Osteocyte (in vitro differentiated cells): Measurements from ENCODE around the gene INSYN2B. TPM values are rescaled to one million over a fixed set of nuclear protein-coding genes. Genes with fewer than 3 reads are reported as not detected.
"Not testable (repeated sequence)": the region's sequence is repeated elsewhere in the genome, so short reads cannot be mapped to it uniquely, and the experiment has no call there.

ENCODE experiments used
- DNase-seq: peaks from one replicate; pipeline ENCODE4 v3.0.0; 2021; ENCODE audit warnings: mixed read lengths; ENCODE audit not compliant: unreplicated experiment; ENCODE audit errors: extremely low spot score
- H3K27ac Mint-ChIP-seq: one replicate; pipeline ENCODE4 v1.8.0; 2021; ENCODE audit warnings: mild to moderate bottlenecking, mixed read lengths; ENCODE audit not compliant: unreplicated experiment
- H3K27me3 Mint-ChIP-seq: one replicate; pipeline ENCODE4 v1.8.0; 2021; ENCODE audit warnings: mixed read lengths; ENCODE audit not compliant: unreplicated experiment
- H3K36me3 Mint-ChIP-seq: one replicate; pipeline ENCODE4 v1.8.0; 2021; ENCODE audit warnings: mixed read lengths; ENCODE audit not compliant: unreplicated experiment
- H3K4me1 Mint-ChIP-seq: one replicate; pipeline ENCODE4 v1.8.0; 2021; ENCODE audit warnings: mixed read lengths; ENCODE audit not compliant: unreplicated experiment
- H3K4me3 Mint-ChIP-seq: one replicate; pipeline ENCODE4 v1.8.0; 2021; ENCODE audit warnings: mild to moderate bottlenecking, moderate library complexity, mixed read lengths; ENCODE audit not compliant: unreplicated experiment
- H3K9me3 Mint-ChIP-seq: one replicate; pipeline ENCODE4 v1.8.0; 2021; ENCODE audit warnings: mixed read lengths; ENCODE audit not compliant: unreplicated experiment
- total RNA-seq: library from RNA; stranded (reverse); gene quantifications from 2 replicates; pipeline ENCODE4 v1.2.1, GENCODE V29; 2021
- TF ChIP-seq, protein P1 (sequence below): fragments of 200-600 bp; sonication (generic); IDR thresholded peaks from 2 replicates; pipeline ENCODE4 v1.5.0; 2021; ENCODE audit warnings: antibody characterized with exemption, mild to moderate bottlenecking, moderate library complexity

INSYN2B gene
- total RNA-seq, 1 donor from 2014 or later, result 2.7 TPM

DNA sequence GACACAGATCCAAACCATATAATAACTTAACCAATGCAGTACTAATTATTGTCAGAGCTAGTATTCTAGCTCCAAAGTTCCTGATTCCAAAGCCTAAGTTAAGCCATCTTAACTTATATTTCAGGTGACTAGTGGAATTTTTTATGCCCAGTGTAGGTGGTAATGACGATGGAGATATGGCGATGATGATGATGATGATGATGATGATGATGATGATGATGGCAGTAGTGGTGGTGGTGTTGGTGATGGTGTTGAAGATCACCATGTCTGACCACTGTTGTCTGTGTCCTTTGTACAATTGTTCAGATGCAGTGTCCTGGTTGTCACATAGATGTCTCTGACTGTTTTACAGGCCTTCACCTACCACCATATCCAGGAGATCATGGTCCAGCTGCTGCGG is 139.9 kb downstream of the INSYN2B start:
- Mint-ChIP-seq H3K4me1 (peaks cover 11% of the 10 kb centered on the region), H3K36me3 (no peaks in the 10 kb centered on the region), H3K9me3 (no peaks in the 10 kb centered on the region), H3K27ac (no peak overlapping the region), H3K4me3 (no peak overlapping the region), H3K27me3 (no peaks in the 10 kb centered on the region)
- TF ChIP-seq, protein P1, sequence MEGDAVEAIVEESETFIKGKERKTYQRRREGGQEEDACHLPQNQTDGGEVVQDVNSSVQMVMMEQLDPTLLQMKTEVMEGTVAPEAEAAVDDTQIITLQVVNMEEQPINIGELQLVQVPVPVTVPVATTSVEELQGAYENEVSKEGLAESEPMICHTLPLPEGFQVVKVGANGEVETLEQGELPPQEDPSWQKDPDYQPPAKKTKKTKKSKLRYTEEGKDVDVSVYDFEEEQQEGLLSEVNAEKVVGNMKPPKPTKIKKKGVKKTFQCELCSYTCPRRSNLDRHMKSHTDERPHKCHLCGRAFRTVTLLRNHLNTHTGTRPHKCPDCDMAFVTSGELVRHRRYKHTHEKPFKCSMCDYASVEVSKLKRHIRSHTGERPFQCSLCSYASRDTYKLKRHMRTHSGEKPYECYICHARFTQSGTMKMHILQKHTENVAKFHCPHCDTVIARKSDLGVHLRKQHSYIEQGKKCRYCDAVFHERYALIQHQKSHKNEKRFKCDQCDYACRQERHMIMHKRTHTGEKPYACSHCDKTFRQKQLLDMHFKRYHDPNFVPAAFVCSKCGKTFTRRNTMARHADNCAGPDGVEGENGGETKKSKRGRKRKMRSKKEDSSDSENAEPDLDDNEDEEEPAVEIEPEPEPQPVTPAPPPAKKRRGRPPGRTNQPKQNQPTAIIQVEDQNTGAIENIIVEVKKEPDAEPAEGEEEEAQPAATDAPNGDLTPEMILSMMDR, result no peak
- no peak for DNase-seq

DNA sequence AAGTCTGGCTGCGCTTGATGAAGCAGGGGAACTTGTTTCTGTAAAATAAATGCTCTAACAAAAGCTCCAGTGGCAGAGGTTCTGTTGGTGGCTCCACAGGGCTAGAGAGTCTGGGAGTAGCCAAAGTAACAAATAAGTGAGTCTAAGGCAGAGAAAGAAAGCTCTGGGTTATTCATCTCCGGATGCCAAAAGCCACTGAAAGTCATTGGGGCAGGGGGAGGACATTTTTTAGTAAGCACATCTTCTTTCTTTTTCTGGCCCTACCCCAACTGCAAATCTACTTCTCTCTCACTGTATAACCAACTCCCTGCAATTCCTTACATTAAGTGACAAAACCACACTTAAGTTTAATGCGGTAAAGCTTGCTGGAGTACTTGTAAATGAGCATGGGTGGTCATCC is 141.6 kb downstream of the INSYN2B start:
- Mint-ChIP-seq H3K9me3 (no peaks in the 10 kb centered on the region), H3K36me3 (no peaks in the 10 kb centered on the region), H3K27ac (no peak overlapping the region), H3K27me3 (no peaks in the 10 kb centered on the region), H3K4me3 (no peak overlapping the region), H3K4me1 (peaks cover 13% of the 10 kb centered on the region)
- no peak for DNase-seq
- TF ChIP-seq, protein P1, result no peak

DNA sequence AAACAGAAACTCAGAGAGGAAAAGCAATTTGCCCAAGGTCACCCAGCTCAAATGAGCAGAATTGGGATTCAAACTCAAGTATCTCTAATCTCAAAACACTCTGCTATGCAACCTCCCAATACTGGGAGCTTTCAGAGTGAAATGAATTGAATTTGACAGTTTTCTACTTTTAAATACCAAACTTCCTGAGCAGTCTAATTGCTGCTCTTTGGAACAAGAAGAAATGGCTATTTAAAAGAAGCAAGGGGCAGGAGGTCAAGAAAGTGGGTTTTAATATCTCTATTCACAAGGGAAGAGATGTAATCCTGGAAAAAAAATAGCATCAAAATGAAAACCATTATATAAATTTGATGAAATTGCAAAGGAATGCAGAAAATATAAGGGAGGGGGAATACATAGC is 142.6 kb downstream of the INSYN2B start:
- no peak for DNase-seq
- Mint-ChIP-seq H3K27ac (peak overlapping the region; percentile 58), H3K4me3 (no peak overlapping the region), H3K9me3 (no peaks in the 10 kb centered on the region), H3K36me3 (no peaks in the 10 kb centered on the region), H3K4me1 (peaks cover 20% of the 10 kb centered on the region), H3K27me3 (no peaks in the 10 kb centered on the region)
- TF ChIP-seq, protein P1, result no peak

DNA sequence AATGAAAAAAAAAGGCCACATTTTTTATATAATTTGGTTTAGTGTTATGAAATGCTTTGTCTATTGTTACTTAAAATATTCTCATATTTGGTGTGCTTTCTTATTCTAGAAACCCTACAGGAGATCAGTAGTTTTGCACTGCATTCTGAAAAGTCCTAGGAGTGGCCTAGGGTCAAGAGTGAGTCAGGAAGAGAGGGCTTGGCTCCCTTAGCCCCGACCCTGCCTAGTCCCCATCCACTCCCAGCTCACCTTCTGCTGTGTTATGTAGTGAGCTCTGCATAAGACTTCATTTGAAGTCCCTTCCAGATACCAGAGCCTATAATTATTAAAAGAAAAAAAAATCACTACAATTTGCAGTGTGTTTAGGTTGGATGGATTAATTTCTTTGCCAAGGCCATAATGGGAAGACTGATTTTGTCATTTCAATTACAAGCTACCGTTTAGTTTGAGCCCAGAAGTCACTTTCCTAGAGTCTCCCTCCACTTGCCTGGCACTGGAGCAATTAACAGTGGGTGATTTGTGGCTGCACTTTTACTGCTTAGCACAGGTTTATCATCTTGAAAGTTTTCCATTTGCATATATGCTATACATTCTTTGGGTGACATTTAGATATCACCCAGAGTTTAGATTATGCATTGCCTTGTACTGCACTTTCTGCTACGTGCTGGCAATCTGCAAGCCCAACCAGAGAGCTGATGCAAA is 143.3 kb downstream of the INSYN2B start:
- Mint-ChIP-seq H3K9me3 (no peaks in the 10 kb centered on the region), H3K27ac (no peak overlapping the region), H3K36me3 (no peaks in the 10 kb centered on the region), H3K4me3 (no peak overlapping the region), H3K27me3 (no peaks in the 10 kb centered on the region), H3K4me1 (peaks cover 20% of the 10 kb centered on the region)
- DNase-seq, result no peak
- TF ChIP-seq, protein P1, result no peak

DNA sequence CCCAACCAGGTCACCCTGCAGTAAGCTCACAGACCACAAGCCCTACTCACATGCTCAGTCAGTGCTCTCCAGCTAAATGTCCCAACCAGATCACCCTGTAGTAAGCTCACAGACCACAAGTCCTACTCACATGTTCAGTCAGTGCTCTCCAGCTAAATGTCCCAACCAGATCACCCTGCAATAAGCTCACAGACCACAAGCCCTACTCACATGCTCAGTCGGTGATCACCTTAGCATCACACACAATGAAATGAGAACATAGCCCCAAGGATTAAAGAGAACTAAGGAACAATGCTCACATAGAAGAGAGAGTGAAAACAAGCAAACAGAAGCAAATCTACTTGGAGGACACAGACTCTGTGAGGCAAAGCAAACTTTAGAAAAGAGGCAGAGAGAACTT is 145.8 kb downstream of the INSYN2B start:
- not testable (repeated sequence) for H3K4me3 Mint-ChIP-seq, DNase-seq, H3K27me3 Mint-ChIP-seq, H3K27ac Mint-ChIP-seq, H3K9me3 Mint-ChIP-seq, H3K36me3 Mint-ChIP-seq
- peaks cover 20% of the 10 kb centered on the region for H3K4me1 Mint-ChIP-seq

DNA sequence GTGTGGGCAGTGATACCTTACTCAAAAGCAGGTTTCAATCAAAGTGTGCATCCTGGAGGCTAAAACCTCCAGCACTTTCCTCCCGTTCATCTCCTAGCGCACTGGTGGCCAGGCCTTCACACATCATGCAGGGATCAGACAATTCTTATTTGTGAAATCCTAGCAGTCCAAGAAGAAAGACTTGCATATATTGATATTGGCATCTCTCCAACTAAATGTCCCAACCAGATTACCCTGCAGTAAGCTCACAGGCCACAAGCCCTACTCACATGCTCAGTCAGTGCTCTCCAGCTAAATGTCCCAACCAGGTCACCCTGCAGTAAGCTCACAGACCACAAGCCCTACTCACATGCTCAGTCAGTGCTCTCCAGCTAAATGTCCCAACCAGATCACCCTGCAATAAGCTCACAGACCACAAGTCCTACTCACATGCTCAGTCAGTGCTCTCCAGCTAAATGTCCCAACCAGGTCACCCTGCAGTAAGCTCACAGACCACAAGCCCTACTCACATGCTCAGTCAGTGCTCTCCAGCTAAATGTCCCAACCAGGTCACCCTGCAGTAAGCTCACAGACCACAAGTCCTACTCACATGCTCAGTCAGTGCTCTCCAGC is 146.5 kb downstream of the INSYN2B start:
- not testable (repeated sequence) for DNase-seq, H3K9me3 Mint-ChIP-seq, H3K27me3 Mint-ChIP-seq, H3K27ac Mint-ChIP-seq, H3K36me3 Mint-ChIP-seq, H3K4me3 Mint-ChIP-seq
- H3K4me1 Mint-ChIP-seq, result peaks cover 20% of the 10 kb centered on the region
